ENCODE results near the gene TIAM1.

- TF ChIP-seq, protein P1, sequence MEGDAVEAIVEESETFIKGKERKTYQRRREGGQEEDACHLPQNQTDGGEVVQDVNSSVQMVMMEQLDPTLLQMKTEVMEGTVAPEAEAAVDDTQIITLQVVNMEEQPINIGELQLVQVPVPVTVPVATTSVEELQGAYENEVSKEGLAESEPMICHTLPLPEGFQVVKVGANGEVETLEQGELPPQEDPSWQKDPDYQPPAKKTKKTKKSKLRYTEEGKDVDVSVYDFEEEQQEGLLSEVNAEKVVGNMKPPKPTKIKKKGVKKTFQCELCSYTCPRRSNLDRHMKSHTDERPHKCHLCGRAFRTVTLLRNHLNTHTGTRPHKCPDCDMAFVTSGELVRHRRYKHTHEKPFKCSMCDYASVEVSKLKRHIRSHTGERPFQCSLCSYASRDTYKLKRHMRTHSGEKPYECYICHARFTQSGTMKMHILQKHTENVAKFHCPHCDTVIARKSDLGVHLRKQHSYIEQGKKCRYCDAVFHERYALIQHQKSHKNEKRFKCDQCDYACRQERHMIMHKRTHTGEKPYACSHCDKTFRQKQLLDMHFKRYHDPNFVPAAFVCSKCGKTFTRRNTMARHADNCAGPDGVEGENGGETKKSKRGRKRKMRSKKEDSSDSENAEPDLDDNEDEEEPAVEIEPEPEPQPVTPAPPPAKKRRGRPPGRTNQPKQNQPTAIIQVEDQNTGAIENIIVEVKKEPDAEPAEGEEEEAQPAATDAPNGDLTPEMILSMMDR (IDR thresholded peaks at IDR 0.05), result no peak
- TF ChIP-seq POLR2AphosphoS5 (IDR thresholded peaks at IDR 0.05; ENCODE audit: insufficient read depth in 1 of 2, low read depth in 1 of 2) (no peak), POLR2A (IDR thresholded peaks at IDR 0.05) (no peak)
These were observed 991 bp downstream of the TIAM1 start for GRCh38 chr21:31343030-31343510.

Data from vagina (tissue), 2 donors.